SK-N-SH (cell line): ENCODE data around the gene PLCB1. TPM values are rescaled to one million over a fixed set of nuclear protein-coding genes. Genes with fewer than 3 reads are reported as not detected.
A peak's percentile ranks its signal among the peaks of the same experiment; 100 is the strongest.

Source experiments
- CTCF ChIA-PET: fragments of 300-600, 350-600 bp; formaldehyde crosslinking; extraction: SDS; loops from one replicate; lab custom pipeline; 2021; lab: Yijun Ruan, JAX
- POLR2A ChIA-PET: fragments of 350-600 bp; sonication (Branson Sonifier 250); formaldehyde crosslinking; extraction: SDS; loops from one replicate; lab custom pipeline; 2020; ENCODE audit warnings: antibody characterized with exemption, inconsistent platforms; lab: Yijun Ruan, JAX
- DNase-seq: peaks from one replicate; pipeline ENCODE4 v3.0.0; 2012
- H2AFZ ChIP-seq: fragments of 200-600 bp; sonication (generic); 2 replicates; pipeline ENCODE4 v1.8.1; 2016; ENCODE audit warnings: antibody characterized with exemption, mild to moderate bottlenecking, low read depth
- H3F3A ChIP-seq: fragments of 200-600 bp; sonication (generic); replicated peaks from 2 replicates; pipeline ENCODE3; 2016; ENCODE audit warnings: antibody characterized with exemption, mild to moderate bottlenecking; ENCODE audit not compliant: insufficient read depth
- H3K27ac ChIP-seq, 2 experiments: fragments of 200-500 bp in 1 of 2; fragments of 200-600 bp in 1 of 2; sonication (Bioruptor generic) in 1 of 2; sonication (generic), shearing (Covaris generic) in 1 of 2; 2 replicates each; pipeline versions ENCODE4 v1.5.1 to v1.6.1; 2014 to 2016; ENCODE audit warnings: low read depth in 2 of 2, inconsistent platforms in 1 of 2, low read length in 1 of 2, mild to moderate bottlenecking in 1 of 2, mixed read lengths in 1 of 2
- H3K27me3 ChIP-seq: fragments of 200-600 bp; sonication (generic), shearing (Covaris generic); 2 replicates; pipeline ENCODE4 v1.6.1; 2016; ENCODE audit warnings: mixed run types; ENCODE audit not compliant: insufficient read depth
- H3K36me3 ChIP-seq, 2 experiments: fragments of 200-500 bp in 1 of 2; fragments of 200-600 bp in 1 of 2; sonication (Bioruptor generic) in 1 of 2; sonication (generic) in 1 of 2; replicated peaks in 1 of 2; 2 replicates each; pipeline versions ENCODE3 to v1.5.1; 2014 to 2016; ENCODE audit warnings: low read length in 1 of 2, mild to moderate bottlenecking in 1 of 2; ENCODE audit not compliant: insufficient read depth in 2 of 2, control insufficient read depth in 1 of 2
- H3K4me1 ChIP-seq, 2 experiments: fragments of 200-500 bp in 1 of 2; fragments of 200-600 bp in 1 of 2; sonication (Bioruptor generic) in 1 of 2; sonication (generic), shearing (Covaris generic) in 1 of 2; 2 replicates each; pipeline versions ENCODE4 v1.5.1 to v1.6.1; 2014 to 2016; ENCODE audit warnings: low read depth in 1 of 2, low read length in 1 of 2, mixed run types in 1 of 2; ENCODE audit not compliant: insufficient read depth in 2 of 2, control insufficient read depth in 1 of 2
- H3K4me2 ChIP-seq: fragments of 200-600 bp; sonication (generic), shearing (Covaris generic); 2 replicates; pipeline ENCODE4 v1.6.1; 2017; ENCODE audit warnings: mixed run types
- H3K4me3 ChIP-seq, 2 experiments: fragments of 200-500 bp in 1 of 2; fragments of 200-600 bp in 1 of 2; sonication (Bioruptor generic) in 1 of 2; sonication (generic), shearing (Covaris generic) in 1 of 2; 2 replicates each; pipeline versions ENCODE4 v1.5.1 to v1.8.1; 2014 to 2016; ENCODE audit warnings: low read depth in 2 of 2, inconsistent platforms in 1 of 2, low read length in 1 of 2, mild to moderate bottlenecking in 1 of 2, mixed read lengths in 1 of 2, moderate library complexity in 1 of 2
- H3K79me2 ChIP-seq: fragments of 200-600 bp; sonication (generic); 2 replicates; pipeline ENCODE4 v1.8.1; 2017; ENCODE audit warnings: mild to moderate bottlenecking; ENCODE audit not compliant: insufficient read depth
- H3K9ac ChIP-seq: fragments of 200-600 bp; sonication (generic); 2 replicates; pipeline ENCODE4 v1.6.1; 2017; ENCODE audit warnings: mixed run types
- H3K9me2 ChIP-seq: fragments of 200-600 bp; sonication (generic); 2 replicates; pipeline ENCODE4 v1.6.1; 2017; ENCODE audit warnings: mixed run types
- H3K9me3 ChIP-seq: fragments of 200-600 bp; sonication (generic); 2 replicates; pipeline ENCODE4 v1.6.1; 2017; ENCODE audit warnings: mixed run types, mild to moderate bottlenecking, moderate library complexity
- H4K20me1 ChIP-seq: fragments of 200-600 bp; sonication (generic); 2 replicates; pipeline ENCODE4 v1.6.1; 2017; ENCODE audit warnings: mild to moderate bottlenecking, mixed run types; ENCODE audit not compliant: insufficient read depth
- EZH2phosphoT487 ChIP-seq: fragments of 200-600 bp; sonication (generic); IDR thresholded peaks from 2 replicates; pipeline ENCODE4 v1.6.1; 2017; ENCODE audit warnings: low read depth, mixed run types, mild to moderate bottlenecking, antibody characterized with exemption, moderate library complexity, borderline replicate concordance
- FOXJ3 ChIP-seq: sonication (generic); formaldehyde crosslinking; IDR thresholded peaks from 2 replicates; pipeline ENCODE4 v1.5.1; 2020; ENCODE audit warnings: mild to moderate bottlenecking, missing genetic modification reagents
- GABPA ChIP-seq: IDR thresholded peaks from 2 replicates; pipeline ENCODE4 v1.4.0; 2012; ENCODE audit warnings: low read depth, mild to moderate bottlenecking
- GATA2 ChIP-seq: sonication (generic); formaldehyde crosslinking; IDR thresholded peaks from 2 replicates; pipeline ENCODE4 v1.5.0; 2020; ENCODE audit warnings: mild to moderate bottlenecking, missing genetic modification reagents
- MXI1 ChIP-seq: IDR thresholded peaks from 2 replicates; pipeline ENCODE4 v1.6.1; 2012; ENCODE audit warnings: mild to moderate bottlenecking, low read depth, low read length, improper control_type of control experiment
- NFIC ChIP-seq: IDR thresholded peaks from 2 replicates; pipeline ENCODE4 v1.4.0; 2012; ENCODE audit warnings: borderline replicate concordance
- NRF1 ChIP-seq: IDR thresholded peaks from 2 replicates; pipeline ENCODE4 v1.6.1; 2012; ENCODE audit warnings: low read depth, mild to moderate bottlenecking, low read length
- POLR2AphosphoS5 ChIP-seq: IDR thresholded peaks from 2 replicates; pipeline ENCODE4 v1.6.1; 2012; ENCODE audit warnings: low read depth, low read length
- RAD21 ChIP-seq: IDR thresholded peaks from 2 replicates; pipeline ENCODE4 v1.6.1; 2012; ENCODE audit warnings: mild to moderate bottlenecking, low read length
- RCOR1 ChIP-seq: fragments of 150-350 bp; IDR thresholded peaks from 2 replicates; pipeline ENCODE4 v1.6.1; 2017; ENCODE audit warnings: antibody characterized with exemption, low read length
- REST ChIP-seq: IDR thresholded peaks from 2 replicates; pipeline ENCODE4 v1.6.1; 2012; ENCODE audit warnings: mild to moderate bottlenecking, low read depth, low read length, moderate library complexity
- RFX5 ChIP-seq: IDR thresholded peaks from 2 replicates; pipeline ENCODE4 v1.6.1; 2012; ENCODE audit warnings: mild to moderate bottlenecking, improper control_type of control experiment, low read length
- RXRA ChIP-seq: IDR thresholded peaks from 2 replicates; pipeline ENCODE4 v1.4.0; 2012; ENCODE audit warnings: low read depth, mild to moderate bottlenecking, borderline replicate concordance
- SMC3 ChIP-seq: IDR thresholded peaks from 2 replicates; pipeline ENCODE4 v1.6.1; 2012; ENCODE audit warnings: low read depth, low read length, improper control_type of control experiment
- TCF12 ChIP-seq: IDR thresholded peaks from 2 replicates; pipeline ENCODE4 v1.4.0; 2012
- TEAD4 ChIP-seq: IDR thresholded peaks from 2 replicates; pipeline ENCODE4 v1.4.0; 2012; ENCODE audit warnings: mild to moderate bottlenecking, borderline replicate concordance; ENCODE audit not compliant: insufficient read depth
- USF1 ChIP-seq: IDR thresholded peaks from 2 replicates; pipeline ENCODE4 v1.4.0; 2012; ENCODE audit warnings: low read depth, borderline replicate concordance
- WGBS: methylation state at CpG from one replicate; pipeline ENCODE4 v1.1.6; 2017; ENCODE audit warnings: low lambda C conversion rate; 5-methylcytosine and 5-hydroxymethylcytosine counted together
- polyA plus RNA-seq, 3 experiments: library from polyadenylated mRNA; depleted of rRNA; stranded (reverse); fragments of >200 nt; gene quantifications; 2 replicates each; pipeline ENCODE4 v1.2.3, GENCODE V29; 2012
- TF ChIP-seq, protein P1 (sequence below): fragments of 200-600 bp; sonication (generic); IDR thresholded peaks from 2 replicates; pipeline ENCODE4 v1.6.1; 2017; ENCODE audit warnings: antibody characterized with exemption, mild to moderate bottlenecking, moderate library complexity

Gene PLCB1
- polyA plus RNA-seq, 1 of the 3 experiments (the other 2 are of a cell fraction) = 10.5 TPM

DNA sequence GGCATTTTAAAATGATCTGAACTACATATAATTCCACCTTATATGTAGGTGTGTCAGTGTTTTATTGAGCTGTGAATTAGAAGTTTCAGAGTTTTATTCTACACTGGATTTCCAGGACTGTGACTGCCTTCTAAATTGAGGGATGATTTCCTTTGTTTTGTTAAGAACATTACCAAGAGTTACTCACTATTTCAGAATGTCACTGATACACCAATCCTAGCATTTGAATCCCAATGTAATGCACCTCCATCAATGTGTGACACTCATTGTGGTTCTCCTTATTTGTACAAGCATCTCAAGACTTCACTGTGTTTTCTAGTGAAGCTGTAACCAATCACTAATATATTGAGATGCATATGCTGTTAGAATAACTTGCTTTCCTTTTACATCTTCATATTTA lies 86.8 kb downstream of the PLCB1 start (continued):
- TF ChIP-seq MXI1 = no peak
- no peak for TF ChIP-seq NFIC
- no peak for TF ChIP-seq REST
- no peak for TF ChIP-seq USF1
- 0 out of 2 replicates have a peak, but pooled peaks have one; percentile 17 for TF ChIP-seq TCF12
- TF ChIP-seq GATA2 (CRISPR knock-in tag) = no peak
- TF ChIP-seq TEAD4 = no peak
- no peak for TF ChIP-seq SMC3

DNA sequence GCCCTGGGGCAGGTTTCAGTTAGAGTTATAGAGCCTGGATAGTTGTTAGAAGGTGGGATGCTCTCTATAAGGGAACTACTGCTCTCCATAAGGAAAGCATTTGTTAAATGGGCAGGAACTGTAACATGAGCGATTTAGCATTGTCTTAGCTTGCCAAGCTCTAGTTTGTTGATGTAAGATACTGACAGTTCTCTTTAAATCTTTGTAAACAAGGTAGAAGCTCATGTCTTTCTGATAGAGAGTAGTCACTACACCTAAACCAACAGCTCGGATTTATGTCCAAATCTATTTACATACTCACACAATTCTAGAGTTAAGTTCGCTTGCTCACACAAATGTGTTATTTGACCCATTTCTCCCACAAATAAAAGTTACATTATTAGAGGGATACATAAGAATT lies 87.3 kb downstream of the PLCB1 start:
- H4K20me1 ChIP-seq = no peaks in the 10 kb centered on the region
- WGBS = 43% methylated on average over 3 of the region's 3 CpGs
- H3K4me2 ChIP-seq = no peak overlapping the region
- no peaks in the 10 kb centered on the region for H3K9me2 ChIP-seq
- no peak for TF ChIP-seq NRF1
- TF ChIP-seq TEAD4 = no peak
- TF ChIP-seq NFIC = no peak
- no peak for TF ChIP-seq RXRA
- TF ChIP-seq EZH2phosphoT487 = no peak
- no peak for TF ChIP-seq RFX5
- no peak for TF ChIP-seq TCF12
- no peak for TF ChIP-seq MXI1
- no peak for TF ChIP-seq RAD21
- no peak for TF ChIP-seq REST
- no peak for TF ChIP-seq RCOR1
- no peak for TF ChIP-seq GABPA
- TF ChIP-seq FOXJ3 (CRISPR knock-in tag) = no peak
- no peak for TF ChIP-seq POLR2AphosphoS5
- TF ChIP-seq, protein P1, sequence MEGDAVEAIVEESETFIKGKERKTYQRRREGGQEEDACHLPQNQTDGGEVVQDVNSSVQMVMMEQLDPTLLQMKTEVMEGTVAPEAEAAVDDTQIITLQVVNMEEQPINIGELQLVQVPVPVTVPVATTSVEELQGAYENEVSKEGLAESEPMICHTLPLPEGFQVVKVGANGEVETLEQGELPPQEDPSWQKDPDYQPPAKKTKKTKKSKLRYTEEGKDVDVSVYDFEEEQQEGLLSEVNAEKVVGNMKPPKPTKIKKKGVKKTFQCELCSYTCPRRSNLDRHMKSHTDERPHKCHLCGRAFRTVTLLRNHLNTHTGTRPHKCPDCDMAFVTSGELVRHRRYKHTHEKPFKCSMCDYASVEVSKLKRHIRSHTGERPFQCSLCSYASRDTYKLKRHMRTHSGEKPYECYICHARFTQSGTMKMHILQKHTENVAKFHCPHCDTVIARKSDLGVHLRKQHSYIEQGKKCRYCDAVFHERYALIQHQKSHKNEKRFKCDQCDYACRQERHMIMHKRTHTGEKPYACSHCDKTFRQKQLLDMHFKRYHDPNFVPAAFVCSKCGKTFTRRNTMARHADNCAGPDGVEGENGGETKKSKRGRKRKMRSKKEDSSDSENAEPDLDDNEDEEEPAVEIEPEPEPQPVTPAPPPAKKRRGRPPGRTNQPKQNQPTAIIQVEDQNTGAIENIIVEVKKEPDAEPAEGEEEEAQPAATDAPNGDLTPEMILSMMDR = no peak
- H3K4me3 ChIP-seq = no peak overlapping the region
- peak overlapping the region in 1 of 2 experiments; percentile 73; a peak in 2 of 4 replicates for H3K27ac ChIP-seq
- H3K79me2 ChIP-seq = peaks cover 38% of the 10 kb centered on the region
- H3K9ac ChIP-seq = no peak overlapping the region
- H3F3A ChIP-seq = peaks cover 39% of the 10 kb centered on the region
- H3K36me3 ChIP-seq = peaks cover 0 to 7% of the 10 kb centered on the region in 2 experiments
- POLR2A ChIA-PET = no interaction called here
- DNase-seq = no peak
- no peaks in the 10 kb centered on the region for H3K27me3 ChIP-seq
- H3K4me1 ChIP-seq = peaks cover 5 to 17% of the 10 kb centered on the region in 2 experiments
- H3K9me3 ChIP-seq = no peaks in the 10 kb centered on the region
- H2AFZ ChIP-seq = no peak overlapping the region
- CTCF ChIA-PET = no interaction called here
